GM12878 (cell line): Measurements from ENCODE around the gene BICD1. TPM values are rescaled to one million over a fixed set of nuclear protein-coding genes. Genes with fewer than 3 reads are reported as not detected.

Source experiments
- BMI1 ChIP-seq: fragments of 450-650 bp; IDR thresholded peaks from 2 replicates; pipeline ENCODE4 v1.6.1; 2016; ENCODE audit warnings: mild to moderate bottlenecking, moderate library complexity, borderline replicate concordance
- CHD2 ChIP-seq: IDR thresholded peaks from 2 replicates; pipeline ENCODE4 v1.6.1; 2011; ENCODE audit warnings: low read depth, low read length, improper control_type of control experiment, borderline replicate concordance
- EED ChIP-seq: sonication (generic); IDR thresholded peaks from 2 replicates; pipeline ENCODE4 v1.6.1; 2016; ENCODE audit warnings: antibody characterized with exemption, low read depth
- EGR1 ChIP-seq, 2 experiments: IDR thresholded peaks; 1 replicate in 1 of 2; 2 replicates in 1 of 2; pipeline ENCODE4 v1.6.1; 2011 to 2012; ENCODE audit warnings: low read depth in 2 of 2, low read length in 2 of 2, borderline replicate concordance in 1 of 2, mild to moderate bottlenecking in 1 of 2, moderate library complexity in 1 of 2
- FOS ChIP-seq: IDR thresholded peaks from 3 replicates; pipeline ENCODE4 v1.6.1; 2011; ENCODE audit warnings: borderline replicate concordance; ENCODE audit not compliant: insufficient read length; ENCODE audit errors: extremely low read depth
- FOXK2 ChIP-seq: fragments of 450-650 bp; IDR thresholded peaks from 2 replicates; pipeline ENCODE4 v1.6.1; 2017; ENCODE audit warnings: mild to moderate bottlenecking, moderate library complexity
- IKZF2 ChIP-seq, 2 experiments: fragments of 450-650 bp; IDR thresholded peaks; 2 replicates each; pipeline ENCODE4 v1.6.1; 2017; ENCODE audit warnings: mild to moderate bottlenecking in 2 of 2, moderate library complexity in 2 of 2
- JUNB ChIP-seq: IDR thresholded peaks from 2 replicates; pipeline ENCODE4 v1.6.1; 2016; ENCODE audit warnings: antibody characterized with exemption, mild to moderate bottlenecking
- KDM1A ChIP-seq: fragments of 200-600 bp; sonication (generic); IDR thresholded peaks from 2 replicates; pipeline ENCODE4 v1.6.1; 2016; ENCODE audit warnings: borderline replicate concordance
- MLLT1 ChIP-seq: fragments of 450-650 bp; IDR thresholded peaks from 2 replicates; pipeline ENCODE4 v1.6.1; 2016; ENCODE audit warnings: mild to moderate bottlenecking
- MYC ChIP-seq: IDR thresholded peaks from 2 replicates; pipeline ENCODE4 v1.6.1; 2011; ENCODE audit warnings: mild to moderate bottlenecking, low read length, moderate library complexity, inconsistent platforms; ENCODE audit not compliant: insufficient read depth, insufficient replicate concordance, insufficient read length, severe bottlenecking
- NFIC ChIP-seq: IDR thresholded peaks from 2 replicates; pipeline ENCODE4 v1.6.1; 2012; ENCODE audit warnings: low read depth, mild to moderate bottlenecking, inconsistent platforms, low read length, moderate library complexity
- NFYA ChIP-seq: IDR thresholded peaks from 2 replicates; pipeline ENCODE4 v1.6.1; 2011; ENCODE audit warnings: low read depth, mild to moderate bottlenecking, low read length, improper control_type of control experiment, borderline replicate concordance
- NFYB ChIP-seq: IDR thresholded peaks from 2 replicates; pipeline ENCODE4 v1.6.1; 2011; ENCODE audit warnings: low read depth, mild to moderate bottlenecking, low read length, improper control_type of control experiment, moderate library complexity; ENCODE audit not compliant: insufficient read depth
- PAX5 ChIP-seq: IDR thresholded peaks from 2 replicates; pipeline ENCODE4 v1.6.1; 2011; ENCODE audit warnings: low read depth, low read length, borderline replicate concordance
- PML ChIP-seq: IDR thresholded peaks from 2 replicates; pipeline ENCODE4 v1.6.1; 2012; ENCODE audit warnings: low read length, inconsistent platforms
- POLR2AphosphoS2 ChIP-seq: IDR thresholded peaks from 2 replicates; pipeline ENCODE4 v1.6.1; 2011; ENCODE audit warnings: low read depth, mild to moderate bottlenecking, low read length, improper control_type of control experiment, moderate library complexity
- POU2F2 ChIP-seq: IDR thresholded peaks from 3 replicates; pipeline ENCODE4 v1.6.1; 2011; ENCODE audit warnings: low read depth, mild to moderate bottlenecking, low read length, borderline replicate concordance
- RB1 ChIP-seq: fragments of 450-650 bp; formaldehyde crosslinking; IDR thresholded peaks from 2 replicates; pipeline ENCODE4 v1.6.1; 2017; ENCODE audit warnings: mild to moderate bottlenecking, borderline replicate concordance
- REST ChIP-seq: IDR thresholded peaks from 2 replicates; pipeline ENCODE4 v1.6.1; 2012; ENCODE audit warnings: mild to moderate bottlenecking, low read depth, low read length
- ZBED1 ChIP-seq: IDR thresholded peaks from 2 replicates; pipeline ENCODE4 v1.6.1; 2016; ENCODE audit warnings: borderline replicate concordance
- polyA plus RNA-seq, 11 experiments: library from polyadenylated mRNA; depleted of rRNA in 4 of 11; unstranded in 6 of 11; stranded (reverse) in 5 of 11; fragments of >200 nt; fragmentation: Nextera tagmentation in 4 of 11; fragmentation: Illumina TruSeq in 1 of 11; extraction: Ambion mirVana in 4 of 11; extraction: Trizol in 1 of 11; gene quantifications; 1 replicate in 1 of 11; 2 replicates in 10 of 11; pipeline versions ENCODE4 v1.2.1 to v1.2.3, GENCODE V29; 2011 to 2016; ENCODE audit warnings: inconsistent platforms in 2 of 11, missing spikeins in 2 of 11, low read depth in 1 of 11
- total RNA-seq, 4 experiments: library from RNA; depleted of rRNA in 3 of 4; stranded (reverse); fragments of >200 nt in 3 of 4; fragmentation: Illumina TruSeq in 1 of 4; extraction: Trizol in 1 of 4; gene quantifications; 2 replicates each; pipeline versions ENCODE4 v1.2.1 to v1.2.3, GENCODE V29; 2013 to 2021
- TF ChIP-seq, protein P1 (sequence below): fragments of 450-650 bp; IDR thresholded peaks from 2 replicates; pipeline ENCODE4 v1.6.1; 2018; ENCODE audit warnings: mild to moderate bottlenecking, low read depth, moderate library complexity; ENCODE audit not compliant: partially characterized antibody
- TF ChIP-seq, protein P2 (sequence below): IDR thresholded peaks from 2 replicates; pipeline ENCODE4 v1.6.1; 2011; ENCODE audit warnings: borderline replicate concordance, low read depth, mild to moderate bottlenecking, moderate library complexity, mixed read lengths, low read length; ENCODE audit not compliant: insufficient read depth; ENCODE audit errors: extremely low read length

Gene BICD1
- total and polyA plus RNA-seq, 10 of the 15 experiments (the other 5 are each of a cell fraction or from before 2014, with no cell fraction given) = 4.7 to 32.5 (median 14.4) TPM

- TF ChIP-seq, protein P1, sequence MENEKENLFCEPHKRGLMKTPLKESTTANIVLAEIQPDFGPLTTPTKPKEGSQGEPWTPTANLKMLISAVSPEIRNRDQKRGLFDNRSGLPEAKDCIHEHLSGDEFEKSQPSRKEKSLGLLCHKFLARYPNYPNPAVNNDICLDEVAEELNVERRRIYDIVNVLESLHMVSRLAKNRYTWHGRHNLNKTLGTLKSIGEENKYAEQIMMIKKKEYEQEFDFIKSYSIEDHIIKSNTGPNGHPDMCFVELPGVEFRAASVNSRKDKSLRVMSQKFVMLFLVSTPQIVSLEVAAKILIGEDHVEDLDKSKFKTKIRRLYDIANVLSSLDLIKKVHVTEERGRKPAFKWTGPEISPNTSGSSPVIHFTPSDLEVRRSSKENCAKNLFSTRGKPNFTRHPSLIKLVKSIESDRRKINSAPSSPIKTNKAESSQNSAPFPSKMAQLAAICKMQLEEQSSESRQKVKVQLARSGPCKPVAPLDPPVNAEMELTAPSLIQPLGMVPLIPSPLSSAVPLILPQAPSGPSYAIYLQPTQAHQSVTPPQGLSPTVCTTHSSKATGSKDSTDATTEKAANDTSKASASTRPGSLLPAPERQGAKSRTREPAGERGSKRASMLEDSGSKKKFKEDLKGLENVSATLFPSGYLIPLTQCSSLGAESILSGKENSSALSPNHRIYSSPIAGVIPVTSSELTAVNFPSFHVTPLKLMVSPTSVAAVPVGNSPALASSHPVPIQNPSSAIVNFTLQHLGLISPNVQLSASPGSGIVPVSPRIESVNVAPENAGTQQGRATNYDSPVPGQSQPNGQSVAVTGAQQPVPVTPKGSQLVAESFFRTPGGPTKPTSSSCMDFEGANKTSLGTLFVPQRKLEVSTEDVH = no peak
- TF ChIP-seq MYC (no peak), ZBED1 (peak; percentile 82), FOXK2 (no peak), MLLT1 (no peak), PML (peak; percentile 78), KDM1A (no peak), NFIC (peak; percentile 81), REST (no peak), NFYA (no peak), EED (peak; percentile 47; the same call in 1 of the 2 replicates), PAX5 (peak; percentile 60; the same call in 1 of the 2 replicates), NFYB (no peak), IKZF2 (IDR thresholded peaks at IDR 0.05) (peak; percentile 58 to 64), JUNB (peak; percentile 85), BMI1 (peak; percentile 34; the same call in 1 of the 2 replicates), FOS (no peak), CHD2 (no peak), POLR2AphosphoS2 (peak; percentile 61; the same call in 1 of the 2 replicates), EGR1 (IDR thresholded peaks at IDR 0.05; ENCODE audit: borderline replicate concordance in 1 of 2, low read depth in 2 of 2, low read length in 2 of 2) (no peak), RB1 (no peak), POU2F2 (peak; percentile 68)
- TF ChIP-seq, protein P2, sequence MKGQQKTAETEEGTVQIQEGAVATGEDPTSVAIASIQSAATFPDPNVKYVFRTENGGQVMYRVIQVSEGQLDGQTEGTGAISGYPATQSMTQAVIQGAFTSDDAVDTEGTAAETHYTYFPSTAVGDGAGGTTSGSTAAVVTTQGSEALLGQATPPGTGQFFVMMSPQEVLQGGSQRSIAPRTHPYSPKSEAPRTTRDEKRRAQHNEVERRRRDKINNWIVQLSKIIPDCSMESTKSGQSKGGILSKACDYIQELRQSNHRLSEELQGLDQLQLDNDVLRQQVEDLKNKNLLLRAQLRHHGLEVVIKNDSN = peak; percentile 54
These were observed 32.4 kb downstream of the BICD1 start (continued) for GRCh38 chr12:32139064-32139421.
